ENCODE results near the gene CFAP77. TPM values are rescaled to one million over a fixed set of nuclear protein-coding genes. Genes with fewer than 3 reads are reported as not detected.

The CFAP77 gene
- total RNA-seq, 1 experiment from 2014 or later: not detected

DNA sequence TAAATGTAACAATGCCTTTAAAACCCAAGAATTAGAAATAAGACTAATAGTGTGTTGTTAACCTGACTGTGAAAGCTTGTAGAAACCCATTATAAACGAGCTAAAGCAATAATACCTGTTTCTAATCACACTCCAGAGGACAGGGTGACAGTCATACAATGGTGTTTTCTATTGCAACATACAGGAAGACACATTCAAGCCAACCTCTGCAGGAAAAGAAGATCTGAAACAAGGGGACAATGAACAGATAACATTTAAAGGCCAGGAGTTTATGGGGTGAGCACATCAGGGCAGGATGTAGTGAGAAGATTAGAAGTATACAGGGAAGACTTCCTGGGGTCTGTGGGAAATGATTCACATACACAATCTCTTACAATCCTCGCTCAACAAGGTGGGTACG, 186.2 kb downstream of the CFAP77 start:
- DNase-seq (ENCODE audit: low spot score): no peak
- Histone ChIP-seq H3K9me3 (ENCODE audit: low read depth, low read length, poor library complexity, severe bottlenecking) (no peaks in the 10 kb centered on the region), H3K4me3 (ENCODE audit: low read depth, low read length, poor library complexity, severe bottlenecking) (no peak overlapping the region), H3K27ac (ENCODE audit: low read depth, low read length, poor library complexity, severe bottlenecking) (no peak overlapping the region), H3K27me3 (replicated peaks; ENCODE audit: insufficient read depth, low read depth, low read length, poor library complexity) (peaks cover 12% of the 10 kb centered on the region), H3K4me1 (ENCODE audit: insufficient read depth, low read length, poor library complexity, severe bottlenecking) (no peaks in the 10 kb centered on the region), H3K36me3 (ENCODE audit: insufficient read depth, low read length, poor library complexity, severe bottlenecking) (peaks cover 9% of the 10 kb centered on the region)
- ChIA-PET POLR2A (ENCODE audit: low non-redundant PET) (no interaction called here), CTCF (no interaction called here)
- no peak for TF ChIP-seq EZH2 (IDR thresholded peaks at IDR 0.05; ENCODE audit: borderline replicate concordance, low read depth, low read length, poor library complexity, severe bottlenecking)
- TF ChIP-seq, protein P1, sequence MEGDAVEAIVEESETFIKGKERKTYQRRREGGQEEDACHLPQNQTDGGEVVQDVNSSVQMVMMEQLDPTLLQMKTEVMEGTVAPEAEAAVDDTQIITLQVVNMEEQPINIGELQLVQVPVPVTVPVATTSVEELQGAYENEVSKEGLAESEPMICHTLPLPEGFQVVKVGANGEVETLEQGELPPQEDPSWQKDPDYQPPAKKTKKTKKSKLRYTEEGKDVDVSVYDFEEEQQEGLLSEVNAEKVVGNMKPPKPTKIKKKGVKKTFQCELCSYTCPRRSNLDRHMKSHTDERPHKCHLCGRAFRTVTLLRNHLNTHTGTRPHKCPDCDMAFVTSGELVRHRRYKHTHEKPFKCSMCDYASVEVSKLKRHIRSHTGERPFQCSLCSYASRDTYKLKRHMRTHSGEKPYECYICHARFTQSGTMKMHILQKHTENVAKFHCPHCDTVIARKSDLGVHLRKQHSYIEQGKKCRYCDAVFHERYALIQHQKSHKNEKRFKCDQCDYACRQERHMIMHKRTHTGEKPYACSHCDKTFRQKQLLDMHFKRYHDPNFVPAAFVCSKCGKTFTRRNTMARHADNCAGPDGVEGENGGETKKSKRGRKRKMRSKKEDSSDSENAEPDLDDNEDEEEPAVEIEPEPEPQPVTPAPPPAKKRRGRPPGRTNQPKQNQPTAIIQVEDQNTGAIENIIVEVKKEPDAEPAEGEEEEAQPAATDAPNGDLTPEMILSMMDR (conservative IDR thresholded peaks at IDR 0.05; ENCODE audit: low read depth, low read length): no peak
- intact Hi-C loops (cut with micrococcal nuclease; ENCODE audit: unreplicated experiment): no loop called here
- BruUV-seq (replicated peaks): no TSS peak

DNA sequence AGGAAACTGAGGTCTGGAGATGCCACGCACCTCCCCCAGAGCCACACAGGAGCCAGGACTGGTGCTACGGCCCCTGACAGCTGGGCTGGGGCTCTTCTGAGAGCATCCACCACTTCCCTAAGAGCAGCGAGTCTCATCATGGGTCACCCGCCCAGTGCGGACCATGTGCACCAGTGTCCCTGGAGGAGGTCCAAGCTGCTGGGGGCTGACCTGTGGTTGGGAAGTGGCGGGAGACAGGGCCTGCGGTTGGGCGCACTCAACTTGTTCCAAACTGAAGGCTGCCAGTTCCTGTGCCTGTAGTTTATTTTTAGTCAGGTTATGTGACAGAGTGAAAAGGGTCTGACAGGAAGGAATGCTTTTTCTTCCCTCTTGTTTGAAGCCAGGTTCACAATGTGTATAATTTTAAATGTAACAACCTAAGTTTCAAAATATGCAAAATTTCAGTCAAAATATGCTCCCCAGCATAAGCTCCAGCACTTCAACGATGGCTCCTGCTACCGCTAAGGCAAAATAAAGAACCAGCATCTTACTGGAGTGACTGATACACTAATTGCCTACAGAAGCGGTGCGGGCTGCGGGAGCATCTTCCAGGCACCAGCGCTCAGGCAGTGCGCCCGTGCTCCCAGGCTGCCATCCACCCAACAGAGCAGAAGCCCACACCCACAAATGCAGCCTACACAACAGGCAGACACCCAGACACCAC, 187.2 kb downstream of the CFAP77 start:
- intact Hi-C loops (cut with micrococcal nuclease; ENCODE audit: unreplicated experiment): no loop called here
- POLR2A ChIA-PET (ENCODE audit: low non-redundant PET): no interaction called here
- Histone ChIP-seq H3K9me3 (ENCODE audit: low read depth, low read length, poor library complexity, severe bottlenecking) (no peaks in the 10 kb centered on the region), H3K4me3 (ENCODE audit: low read depth, low read length, poor library complexity, severe bottlenecking) (no peak overlapping the region), H3K27ac (ENCODE audit: low read depth, low read length, poor library complexity, severe bottlenecking) (no peak overlapping the region), H3K36me3 (ENCODE audit: insufficient read depth, low read length, poor library complexity, severe bottlenecking) (peaks cover 9% of the 10 kb centered on the region), H3K27me3 (replicated peaks; ENCODE audit: insufficient read depth, low read depth, low read length, poor library complexity) (peaks cover 2% of the 10 kb centered on the region), H3K4me1 (ENCODE audit: insufficient read depth, low read length, poor library complexity, severe bottlenecking) (no peaks in the 10 kb centered on the region)
- TF ChIP-seq EZH2 (IDR thresholded peaks at IDR 0.05; ENCODE audit: borderline replicate concordance, low read depth, low read length, poor library complexity, severe bottlenecking): no peak
- TF ChIP-seq, protein P1 (conservative IDR thresholded peaks at IDR 0.05; ENCODE audit: low read depth, low read length): no peak
- DNase-seq (ENCODE audit: low spot score): no peak
- CTCF ChIA-PET: no interaction called here
- BruUV-seq (replicated peaks): no TSS peak

DNA sequence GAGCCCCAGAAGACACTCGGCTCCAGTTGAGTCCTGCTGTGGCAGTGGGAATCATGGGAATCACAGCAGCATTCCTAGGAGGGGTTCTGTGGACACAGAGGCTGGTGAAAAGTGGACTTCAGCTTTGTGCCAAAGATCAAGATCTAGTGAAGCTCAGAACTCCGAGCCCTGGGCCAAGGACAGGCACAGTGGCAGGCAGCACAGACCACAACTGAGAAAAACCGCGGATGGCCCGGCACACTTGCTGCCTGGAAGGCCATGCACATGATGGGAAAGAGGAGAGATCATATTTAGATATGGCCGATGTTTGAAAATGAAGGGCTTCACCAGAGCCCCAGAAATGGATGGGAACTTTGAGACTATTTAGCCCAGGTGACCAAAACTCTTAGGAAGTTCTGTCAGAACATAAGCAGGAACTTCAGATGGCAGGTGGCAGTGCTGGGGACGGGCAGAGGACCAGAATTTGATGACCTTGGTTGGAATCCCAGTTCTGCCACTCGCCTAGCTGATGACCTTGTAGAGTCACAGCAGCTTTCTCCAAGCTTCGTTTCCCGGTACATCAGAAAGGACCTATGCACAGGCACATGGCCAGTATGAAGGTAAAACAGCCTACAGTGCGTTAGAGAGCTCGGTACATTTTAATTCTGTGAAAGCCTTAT, 190.4 kb downstream of the CFAP77 start:
- BruUV-seq (replicated peaks): no TSS peak
- POLR2A ChIA-PET (ENCODE audit: low non-redundant PET): no interaction called here
- intact Hi-C loops (cut with micrococcal nuclease; ENCODE audit: unreplicated experiment): no loop called here
- H3K36me3 ChIP-seq (ENCODE audit: insufficient read depth, low read length, poor library complexity, severe bottlenecking): peaks cover 8% of the 10 kb centered on the region
- CTCF ChIA-PET: no interaction called here
- no peak overlapping the region for H3K27ac ChIP-seq (ENCODE audit: low read depth, low read length, poor library complexity, severe bottlenecking)
- no peaks in the 10 kb centered on the region for H3K27me3 ChIP-seq (replicated peaks; ENCODE audit: insufficient read depth, low read depth, low read length, poor library complexity)
- DNase-seq (ENCODE audit: low spot score): no peak
- H3K9me3 ChIP-seq (ENCODE audit: low read depth, low read length, poor library complexity, severe bottlenecking): no peaks in the 10 kb centered on the region
- TF ChIP-seq, protein P1 (conservative IDR thresholded peaks at IDR 0.05; ENCODE audit: low read depth, low read length): no peak
- TF ChIP-seq EZH2 (IDR thresholded peaks at IDR 0.05; ENCODE audit: borderline replicate concordance, low read depth, low read length, poor library complexity, severe bottlenecking): no peak
- no peaks in the 10 kb centered on the region for H3K4me1 ChIP-seq (ENCODE audit: insufficient read depth, low read length, poor library complexity, severe bottlenecking)
- no peak overlapping the region for H3K4me3 ChIP-seq (ENCODE audit: low read depth, low read length, poor library complexity, severe bottlenecking)

All from A673 (cell line).